ENCODE data around the gene SETD2.
"Not testable (repeated sequence)": the region's sequence is repeated elsewhere in the genome, so short reads cannot be mapped to it uniquely, and the experiment has no call there.

SETD2 gene

GRCh38 chr3:47134311-47134710 lies 29.6 kb downstream of the SETD2 start:
- no peak for TF ChIP-seq MAX (IDR thresholded peaks at IDR 0.05; ENCODE audit: low read depth, low read length)
- no peak for DNase-seq (ENCODE audit: low read depth)

GRCh38 chr3:47133641-47134040 lies 30.3 kb downstream of the SETD2 start:
- DNase-seq (ENCODE audit: low read depth): no peak
- no peak for TF ChIP-seq MAX (IDR thresholded peaks at IDR 0.05; ENCODE audit: low read depth, low read length)
- no peak for TF ChIP-seq MYC (IDR thresholded peaks at IDR 0.05; ENCODE audit: low read depth, low read length)
- TF ChIP-seq, protein P1, sequence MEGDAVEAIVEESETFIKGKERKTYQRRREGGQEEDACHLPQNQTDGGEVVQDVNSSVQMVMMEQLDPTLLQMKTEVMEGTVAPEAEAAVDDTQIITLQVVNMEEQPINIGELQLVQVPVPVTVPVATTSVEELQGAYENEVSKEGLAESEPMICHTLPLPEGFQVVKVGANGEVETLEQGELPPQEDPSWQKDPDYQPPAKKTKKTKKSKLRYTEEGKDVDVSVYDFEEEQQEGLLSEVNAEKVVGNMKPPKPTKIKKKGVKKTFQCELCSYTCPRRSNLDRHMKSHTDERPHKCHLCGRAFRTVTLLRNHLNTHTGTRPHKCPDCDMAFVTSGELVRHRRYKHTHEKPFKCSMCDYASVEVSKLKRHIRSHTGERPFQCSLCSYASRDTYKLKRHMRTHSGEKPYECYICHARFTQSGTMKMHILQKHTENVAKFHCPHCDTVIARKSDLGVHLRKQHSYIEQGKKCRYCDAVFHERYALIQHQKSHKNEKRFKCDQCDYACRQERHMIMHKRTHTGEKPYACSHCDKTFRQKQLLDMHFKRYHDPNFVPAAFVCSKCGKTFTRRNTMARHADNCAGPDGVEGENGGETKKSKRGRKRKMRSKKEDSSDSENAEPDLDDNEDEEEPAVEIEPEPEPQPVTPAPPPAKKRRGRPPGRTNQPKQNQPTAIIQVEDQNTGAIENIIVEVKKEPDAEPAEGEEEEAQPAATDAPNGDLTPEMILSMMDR (IDR thresholded peaks at IDR 0.05; ENCODE audit: low read depth, low read length): no peak
- TF ChIP-seq POLR2A (IDR thresholded peaks at IDR 0.05; ENCODE audit: extremely low read depth, insufficient read length): no peak

More at GRCh38 chr3:47134311-47134710, 29.6 kb downstream of the SETD2 start:
- no peak overlapping the region for H3K4me3 ChIP-seq (ENCODE audit: low read depth, low read length)

DNA sequence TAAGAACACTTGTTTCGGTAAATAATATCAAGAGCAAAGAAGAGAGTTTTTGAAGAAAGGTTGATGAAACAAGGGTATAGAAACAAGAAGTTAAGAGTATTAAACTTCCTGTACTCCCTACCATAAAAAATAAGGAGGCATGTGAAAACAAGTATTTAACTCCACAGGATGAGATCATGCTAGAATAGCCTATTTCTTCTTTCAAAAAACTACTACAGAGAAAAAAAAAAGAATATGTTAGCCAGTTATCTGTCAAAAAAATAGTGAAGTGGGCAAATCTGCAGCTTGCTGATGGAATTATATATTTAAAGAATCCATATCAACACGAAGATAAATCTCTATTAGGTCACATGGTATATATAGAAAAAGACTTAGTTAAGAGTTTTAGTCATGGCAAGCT lies 33.4 kb downstream of the SETD2 start:
- no peak for DNase-seq (ENCODE audit: low read depth)
- H3K4me3 ChIP-seq (ENCODE audit: low read depth, low read length): no peak overlapping the region
- TF ChIP-seq POLR2A (IDR thresholded peaks at IDR 0.05; ENCODE audit: extremely low read depth, insufficient read length) (no peak), MYC (IDR thresholded peaks at IDR 0.05; ENCODE audit: low read depth, low read length) (no peak), MAX (IDR thresholded peaks at IDR 0.05; ENCODE audit: low read depth, low read length) (no peak)
- TF ChIP-seq, protein P1 (IDR thresholded peaks at IDR 0.05; ENCODE audit: low read depth, low read length): no peak

More at GRCh38 chr3:47133641-47134040, 30.3 kb downstream of the SETD2 start:
- no peak overlapping the region for H3K4me3 ChIP-seq (ENCODE audit: low read depth, low read length)

DNA sequence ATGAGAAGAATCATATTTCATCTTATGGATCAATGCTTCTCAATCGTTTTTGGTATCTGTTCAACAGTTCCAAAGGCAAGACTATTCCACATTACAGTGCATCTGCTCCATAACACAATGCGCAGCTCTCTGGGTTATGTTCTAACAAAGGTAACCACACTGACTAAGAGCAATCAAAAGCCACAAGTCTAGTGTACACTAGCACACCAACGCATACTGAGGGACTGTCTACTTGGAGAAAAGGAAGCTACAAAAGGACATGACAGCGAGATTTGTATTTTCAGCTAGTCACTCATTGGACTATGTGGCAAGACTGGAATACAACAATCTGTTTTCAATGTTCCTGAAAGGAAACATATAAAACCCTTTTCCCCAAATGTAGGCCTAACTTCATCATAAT lies 35.8 kb downstream of the SETD2 start:
- no peak overlapping the region for H3K4me3 ChIP-seq (ENCODE audit: low read depth, low read length)
- TF ChIP-seq MYC (IDR thresholded peaks at IDR 0.05; ENCODE audit: low read depth, low read length) (no peak), POLR2A (IDR thresholded peaks at IDR 0.05; ENCODE audit: extremely low read depth, insufficient read length) (no peak)
- DNase-seq (ENCODE audit: low read depth): peak; percentile 15

- TF ChIP-seq, protein P1 (IDR thresholded peaks at IDR 0.05; ENCODE audit: low read depth, low read length): no peak
- TF ChIP-seq MAX (IDR thresholded peaks at IDR 0.05; ENCODE audit: low read depth, low read length) (no peak), POLR2A (IDR thresholded peaks at IDR 0.05; ENCODE audit: extremely low read depth, insufficient read length) (no peak), MYC (IDR thresholded peaks at IDR 0.05; ENCODE audit: low read depth, low read length) (no peak)
- H3K4me3 ChIP-seq (ENCODE audit: low read depth, low read length): no peak overlapping the region
- DNase-seq (ENCODE audit: low read depth): no peak
These were observed 40.1 kb downstream of the SETD2 start for GRCh38 chr3:47123857-47124256.

GRCh38 chr3:47121409-47121808 lies 42.5 kb downstream of the SETD2 start:
- DNase-seq (ENCODE audit: low read depth): no peak
- no peak overlapping the region for H3K4me3 ChIP-seq (ENCODE audit: low read depth, low read length)
- TF ChIP-seq MAX (IDR thresholded peaks at IDR 0.05; ENCODE audit: low read depth, low read length): no peak
- TF ChIP-seq POLR2A (IDR thresholded peaks at IDR 0.05; ENCODE audit: extremely low read depth, insufficient read length): no peak
- TF ChIP-seq MYC (IDR thresholded peaks at IDR 0.05; ENCODE audit: low read depth, low read length): no peak
- TF ChIP-seq, protein P1 (IDR thresholded peaks at IDR 0.05; ENCODE audit: low read depth, low read length): no peak

DNA sequence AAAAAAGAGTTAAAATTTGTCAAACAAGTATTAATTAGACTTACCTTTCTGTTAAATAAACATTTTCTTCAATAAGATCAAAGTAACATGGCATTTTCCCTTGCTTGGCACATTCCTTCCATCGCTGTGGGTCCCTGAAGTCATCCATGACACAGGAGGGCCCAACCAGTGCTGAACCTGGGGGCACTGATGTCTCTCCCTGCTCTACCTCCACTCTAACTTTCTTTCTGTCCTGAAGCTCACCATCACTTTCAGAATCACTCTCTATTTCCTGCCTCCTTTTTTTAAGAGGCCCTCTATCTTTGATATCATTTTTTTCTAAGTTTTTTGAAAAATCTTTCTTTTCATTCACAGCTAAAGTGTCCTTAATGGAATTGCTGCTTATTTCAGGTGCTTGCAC lies 43.8 kb downstream of the SETD2 start:
- no peak overlapping the region for H3K4me3 ChIP-seq (ENCODE audit: low read depth, low read length)
- TF ChIP-seq, protein P1 (IDR thresholded peaks at IDR 0.05; ENCODE audit: low read depth, low read length): no peak
- TF ChIP-seq MAX (IDR thresholded peaks at IDR 0.05; ENCODE audit: low read depth, low read length): no peak
- no peak for TF ChIP-seq MYC (IDR thresholded peaks at IDR 0.05; ENCODE audit: low read depth, low read length)
- TF ChIP-seq POLR2A (IDR thresholded peaks at IDR 0.05; ENCODE audit: extremely low read depth, insufficient read length): no peak

GRCh38 chr3:47119387-47119786 lies 44.5 kb downstream of the SETD2 start:
- H3K4me3 ChIP-seq (ENCODE audit: low read depth, low read length): not testable (repeated sequence)
- peak; percentile 22 for DNase-seq (ENCODE audit: low read depth)

More for the DNA sequence above, 43.8 kb downstream of the SETD2 start:
- DNase-seq (ENCODE audit: low read depth): no peak

Data from NB4 (cell line).